Suppressor macrophage treated with lipopolysaccharide for 1 hour (primary cell): Measurements from ENCODE around the gene ELMOD2.

Source experiments
- DNase-seq, 3 donors: peaks; one replicate each; pipeline ENCODE4 v3.0.0-alpha.2; 2020 to 2022

ELMOD2 gene

DNA sequence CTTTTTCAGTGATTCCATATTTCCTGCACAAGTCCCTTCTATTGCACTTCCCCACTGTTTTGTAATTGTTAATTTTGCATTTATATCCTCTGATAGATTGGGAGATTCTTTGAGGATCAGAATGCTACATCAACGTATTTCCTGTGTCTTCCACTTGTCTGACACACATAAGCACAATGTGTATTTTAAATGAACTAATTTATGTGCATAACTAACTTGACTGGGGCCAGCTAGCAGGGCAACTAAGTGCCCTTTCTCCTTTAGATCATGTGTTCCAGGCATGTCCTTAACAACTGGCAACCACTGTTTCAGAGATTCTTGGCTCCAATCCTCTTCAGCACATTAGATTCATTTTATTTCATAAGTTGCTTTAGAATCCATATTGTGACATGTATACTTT lies 60.5 kb downstream of the ELMOD2 start:
- no peak for DNase-seq

DNA sequence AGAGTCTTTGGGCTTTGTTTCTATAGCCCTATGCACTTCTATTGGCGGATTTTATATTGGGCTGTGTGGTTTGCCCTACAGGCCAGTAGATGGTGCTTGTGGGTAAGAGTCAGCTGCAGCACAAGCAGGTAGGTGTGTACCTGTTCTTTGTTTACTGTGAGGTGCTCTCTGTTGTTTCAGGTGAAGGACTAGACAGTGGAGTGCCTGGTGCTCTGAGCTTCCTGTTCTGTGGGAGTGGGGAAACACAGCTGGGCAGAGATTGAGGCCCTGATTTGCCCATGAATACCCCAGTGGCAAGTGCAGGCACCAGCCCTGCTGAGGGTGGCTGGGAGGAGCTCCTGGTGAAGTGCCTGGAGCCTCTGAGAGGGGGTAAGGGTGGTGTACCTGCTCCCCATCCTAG lies 71.1 kb downstream of the ELMOD2 start:
- no peak for DNase-seq

DNA sequence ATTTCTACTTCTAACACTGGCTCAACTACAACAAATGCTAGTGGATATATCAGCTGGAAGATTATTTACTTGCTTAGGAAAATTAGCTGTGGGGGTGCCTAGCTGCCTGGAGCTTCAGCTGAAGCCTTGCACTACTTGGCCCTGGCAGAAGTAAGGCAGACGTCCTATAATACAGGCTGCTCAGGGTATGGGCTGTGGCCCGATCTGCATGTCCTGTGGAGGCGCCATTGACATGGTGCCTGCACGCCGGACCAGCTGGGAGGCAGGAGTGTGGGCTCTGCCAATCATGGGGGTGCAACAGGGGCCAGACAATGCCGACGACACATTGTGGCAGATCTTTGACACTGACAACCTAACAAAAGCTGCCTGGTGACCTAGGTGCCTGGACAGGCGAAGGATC lies 76.4 kb downstream of the ELMOD2 start:
- no peak for DNase-seq

DNA sequence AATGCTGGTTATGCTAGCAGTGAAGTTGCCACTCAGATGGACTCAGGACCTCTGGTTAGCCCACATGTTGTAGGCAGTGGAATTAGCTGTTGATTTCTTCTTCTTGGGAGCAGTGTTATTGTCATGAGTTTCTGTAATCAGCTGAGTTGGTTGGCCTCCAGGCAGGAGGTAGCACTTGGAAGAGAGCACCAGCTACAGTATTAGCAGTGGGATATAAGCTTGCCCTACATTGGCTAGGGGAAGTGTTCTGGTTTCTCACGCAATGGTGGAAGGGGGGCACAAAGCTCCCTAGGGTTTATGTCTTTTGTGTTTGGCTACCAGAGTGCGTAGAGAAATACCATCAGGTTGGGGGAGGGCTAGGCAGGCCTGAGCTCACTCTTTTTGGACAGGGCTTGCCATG lies 78.7 kb downstream of the ELMOD2 start:
- DNase-seq = no peak

DNA sequence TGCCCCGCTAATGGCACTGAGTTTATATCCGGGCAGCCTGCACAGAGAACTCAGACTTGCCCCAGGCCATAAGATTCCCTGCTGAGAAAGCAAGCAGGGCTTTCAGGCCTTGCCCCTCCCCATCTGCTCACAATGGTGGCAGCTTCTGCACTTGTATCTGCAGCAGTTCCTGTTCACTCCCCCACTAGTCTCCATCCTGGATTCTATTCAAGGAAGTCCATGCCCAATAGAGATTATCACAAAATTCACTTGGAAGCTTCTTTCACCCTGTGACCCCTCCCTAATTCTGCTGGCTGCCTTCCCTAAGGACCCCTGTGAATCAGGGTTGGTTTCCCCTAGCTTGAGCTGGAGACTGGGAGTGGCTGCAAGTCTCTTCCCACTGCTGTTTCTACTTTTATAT lies 79.3 kb downstream of the ELMOD2 start:
- no peak for DNase-seq
